ENCODE data around the gene APOO. TPM values are rescaled to one million over a fixed set of nuclear protein-coding genes. Genes with fewer than 3 reads are reported as not detected.

Gene APOO
- total RNA-seq, 1 experiment from 2014 or later, result 34.5 TPM

GRCh38 chrX:23786268-23786815, 121.4 kb downstream of the APOO start:
- intact Hi-C loops (cut with micrococcal nuclease), result no loop called here
- Histone ChIP-seq H3K27me3 (ENCODE audit: insufficient read depth, low read length) (no peaks in the 10 kb centered on the region), H3K4me1 (ENCODE audit: control insufficient read depth in 1 of 2, insufficient read depth in 2 of 2, low read length in 2 of 2) (peaks cover 17 to 49% of the 10 kb centered on the region in 2 experiments), H3K9ac (ENCODE audit: low read length) (no peak overlapping the region), H3K27ac (ENCODE audit: low read depth, low read length) (peak overlapping the region; percentile 78; the same call in 1 of the 2 replicates), H3K4me2 (ENCODE audit: low read length) (0 out of 2 replicates have a peak overlapping the region, but pooled peaks have one; percentile 86), H3K79me2 (ENCODE audit: insufficient read depth, low read length) (peaks cover 18% of the 10 kb centered on the region), H3K36me3 (ENCODE audit: control insufficient read depth in 1 of 2, insufficient read depth in 2 of 2, low read length in 2 of 2) (peaks cover 7 to 17% of the 10 kb centered on the region in 2 experiments), H3K9me2 (ENCODE audit: insufficient read depth) (no peaks in the 10 kb centered on the region), H3K9me3 (ENCODE audit: control insufficient read depth in 1 of 2, insufficient read depth in 1 of 2, low read depth in 1 of 2, low read length in 2 of 2) (no peaks in the 10 kb centered on the region), H3K4me3 (replicated peaks in 1 of 2; ENCODE audit: low read depth in 1 of 2, low read length in 2 of 2) (no peak overlapping the region), H2AFZ (ENCODE audit: low read depth, low read length, poor library complexity, severe bottlenecking) (no peak overlapping the region), H4K20me1 (ENCODE audit: insufficient read depth) (0 out of 2 replicates have a peak, but pooled peaks cover 6% of the 10 kb centered on the region)
- ChIA-PET CTCF (interaction anchor here (2.9 kb wide), 1 partner anchor 115 kb away, joined by 14 read pairs; no protein-coding TSS in a partner anchor), POLR2A (interaction anchor here (1.0 to 7.7 kb wide), 6 partner anchors 10 to 115 kb away, joined by 3 to 75 read pairs (median 7); no protein-coding TSS in a partner anchor), RAD21 (ENCODE audit: low non-redundant PET in 1 of 2, low total read pairs in 2 of 2, uncharacterized antibody in 2 of 2, unreplicated experiment in 2 of 2) (interaction anchor here in 1 of 2 experiments (0.7 kb wide), 1 partner anchor 114 kb away, joined by 3 read pairs; no protein-coding TSS in a partner anchor)
- BruUV-seq (replicated peaks), result no TSS peak
- no peak for DNase-seq (ENCODE audit: low read depth, low spot score)
- TF ChIP-seq SP1 (IDR thresholded peaks at IDR 0.05; ENCODE audit: low read depth) (no peak), POLR2AphosphoS5 (IDR thresholded peaks at IDR 0.05; ENCODE audit: low read depth, low read length) (peak; percentile 66), POLR2A (IDR thresholded peaks at IDR 0.05; ENCODE audit: borderline replicate concordance, extremely low read depth, insufficient read depth, insufficient read length) (peak; percentile 21)
- TF ChIP-seq, protein P1, sequence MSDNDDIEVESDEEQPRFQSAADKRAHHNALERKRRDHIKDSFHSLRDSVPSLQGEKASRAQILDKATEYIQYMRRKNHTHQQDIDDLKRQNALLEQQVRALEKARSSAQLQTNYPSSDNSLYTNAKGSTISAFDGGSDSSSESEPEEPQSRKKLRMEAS (IDR thresholded peaks at IDR 0.05), result no peak
- no peak for ATAC-seq

DNA sequence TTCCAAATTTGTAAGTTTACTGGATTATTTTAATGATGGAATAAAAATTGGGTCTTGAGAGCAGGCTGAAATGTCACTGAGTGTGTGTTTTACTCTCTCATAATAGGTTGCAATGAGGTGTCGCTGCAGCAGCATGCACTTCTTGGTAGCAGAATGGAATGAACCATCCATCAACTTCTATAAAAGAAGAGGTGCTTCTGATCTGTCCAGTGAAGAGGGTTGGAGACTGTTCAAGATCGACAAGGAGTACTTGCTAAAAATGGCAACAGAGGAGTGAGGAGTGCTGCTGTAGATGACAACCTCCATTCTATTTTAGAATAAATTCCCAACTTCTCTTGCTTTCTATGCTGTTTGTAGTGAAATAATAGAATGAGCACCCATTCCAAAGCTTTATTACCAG, 122.2 kb downstream of the APOO start:
- TF ChIP-seq JUND (IDR thresholded peaks at IDR 0.05), result no peak
- POLR2A ChIA-PET, result interaction anchor here (1.0 to 7.7 kb wide), 3 partner anchors 11 to 116 kb away, joined by 4 to 75 read pairs (median 4); no protein-coding TSS in a partner anchor

More for the DNA sequence above, 122.2 kb downstream of the APOO start:
- 0 out of 4 replicates have a peak overlapping the region, but pooled peaks of 1 of the 2 experiments have one; percentile 74 for H3K4me3 ChIP-seq (replicated peaks in 1 of 2; ENCODE audit: low read depth in 1 of 2, low read length in 2 of 2)
- intact Hi-C loops (cut with micrococcal nuclease), result no loop called here
- no peaks in the 10 kb centered on the region for H3K9me2 ChIP-seq (ENCODE audit: insufficient read depth)
- ChIA-PET CTCF (interaction anchor here (2.9 kb wide), 1 partner anchor 116 kb away, joined by 14 read pairs; no protein-coding TSS in a partner anchor), RAD21 (ENCODE audit: low non-redundant PET in 1 of 2, low total read pairs in 2 of 2, uncharacterized antibody in 2 of 2, unreplicated experiment in 2 of 2) (no interaction called here)
- 0 out of 2 replicates have a peak, but pooled peaks cover 6% of the 10 kb centered on the region for H4K20me1 ChIP-seq (ENCODE audit: insufficient read depth)
- DNase-seq (ENCODE audit: low read depth, low spot score) (no peak), ATAC-seq (no peak)
- H3K9ac ChIP-seq (ENCODE audit: low read length), result no peak overlapping the region
- peak overlapping the region; percentile 78 for H3K27ac ChIP-seq (ENCODE audit: low read depth, low read length)
- H2AFZ ChIP-seq (ENCODE audit: low read depth, low read length, poor library complexity, severe bottlenecking), result no peak overlapping the region
- no peaks in the 10 kb centered on the region for H3K9me3 ChIP-seq (ENCODE audit: control insufficient read depth in 1 of 2, insufficient read depth in 1 of 2, low read depth in 1 of 2, low read length in 2 of 2)
- H3K4me2 ChIP-seq (ENCODE audit: low read length), result peak overlapping the region; percentile 86; the same call in 1 of the 2 replicates
- peaks cover 24 to 56% of the 10 kb centered on the region in 2 experiments for H3K4me1 ChIP-seq (ENCODE audit: control insufficient read depth in 1 of 2, insufficient read depth in 2 of 2, low read length in 2 of 2)
- peaks cover 7 to 17% of the 10 kb centered on the region in 2 experiments for H3K36me3 ChIP-seq (ENCODE audit: control insufficient read depth in 1 of 2, insufficient read depth in 2 of 2, low read length in 2 of 2)
- no peaks in the 10 kb centered on the region for H3K27me3 ChIP-seq (ENCODE audit: insufficient read depth, low read length)
- H3K79me2 ChIP-seq (ENCODE audit: insufficient read depth, low read length), result peaks cover 18% of the 10 kb centered on the region
- no TSS peak for BruUV-seq (replicated peaks)

Data from HCT116 (cell line).